Adrenal gland (tissue), 5 donors: ENCODE measurements around the gene MSH2.
"Not testable (repeated sequence)": the region's sequence is repeated elsewhere in the genome, so short reads cannot be mapped to it uniquely, and the experiment has no call there.

ENCODE experiments used
- CTCF ChIP-seq, 6 experiments: fragments of 450-650 bp in 4 of 6; fragments of 200-600 bp in 2 of 6; sonication (generic) in 1 of 6; IDR thresholded peaks; 1 replicate in 5 of 6; 2 replicates in 1 of 6; pipeline versions ENCODE4 v1.5.1 to v1.8.0; 2016 to 2021; ENCODE audit warnings: antibody characterized with exemption in 6 of 6, mild to moderate bottlenecking in 2 of 6, moderate library complexity in 1 of 6
- POLR2A ChIP-seq, 2 donors: fragments of 450-650 bp; IDR thresholded peaks; one replicate each; pipeline ENCODE4 v1.6.1; 2017; ENCODE audit warnings: antibody characterized with exemption in 2 of 2, mild to moderate bottlenecking in 2 of 2, moderate library complexity in 1 of 2
- donor health status: DM: no; HTN: no; CAD: no.

- TF ChIP-seq CTCF, POLR2A (IDR thresholded peaks at IDR 0.05): not testable (repeated sequence)
These were observed 51.9 kb downstream of the MSH2 start for GRCh38 chr2:47454818-47455217.
